ENCODE measurements around the gene TSPAN16.

Gene TSPAN16

GRCh38 chr19:11338121-11338520 lies 42.2 kb downstream of the TSPAN16 start:
- TF ChIP-seq GATA3 (IDR thresholded peaks at IDR 0.05; ENCODE audit: low read depth, low read length), result no peak
- no peak for TF ChIP-seq GATA2 (IDR thresholded peaks at IDR 0.05; ENCODE audit: low read depth, low read length)

DNA sequence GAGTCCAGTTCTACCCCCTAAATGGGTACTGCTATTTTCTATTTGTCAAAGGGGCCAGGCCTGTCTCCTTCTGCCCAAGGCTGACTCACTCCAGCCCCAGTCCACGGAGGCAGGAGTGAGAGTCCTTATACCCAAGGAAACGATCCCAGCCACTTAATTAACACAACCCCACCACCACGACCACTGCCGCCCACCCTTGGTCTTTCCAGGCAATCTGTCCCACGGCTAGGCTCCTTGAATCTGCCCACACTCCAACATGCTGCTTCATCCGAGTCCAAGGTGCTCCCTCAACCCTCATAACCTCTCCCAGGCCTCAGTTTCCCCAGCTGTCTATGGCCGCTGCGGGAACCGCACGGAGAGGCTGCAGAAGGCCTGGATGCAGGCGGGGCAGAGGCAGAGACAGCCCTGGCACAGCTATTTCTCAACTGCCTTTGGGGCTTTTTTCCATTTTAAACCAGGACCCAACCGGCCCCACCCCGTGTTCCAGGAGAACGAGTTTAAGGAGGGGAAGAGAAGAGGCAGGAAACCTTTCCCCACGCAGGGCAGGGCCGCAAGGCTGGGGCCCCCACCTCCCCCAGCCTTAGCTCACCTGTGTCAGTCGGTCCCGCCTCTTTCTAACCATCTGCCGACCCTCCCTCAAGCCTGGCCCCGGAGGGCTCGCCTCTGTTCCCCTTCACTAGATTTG lies 42.8 kb downstream of the TSPAN16 start:
- TF ChIP-seq GATA2 (IDR thresholded peaks at IDR 0.05; ENCODE audit: low read depth, low read length) (no peak), GATA3 (IDR thresholded peaks at IDR 0.05; ENCODE audit: low read depth, low read length) (no peak)

DNA sequence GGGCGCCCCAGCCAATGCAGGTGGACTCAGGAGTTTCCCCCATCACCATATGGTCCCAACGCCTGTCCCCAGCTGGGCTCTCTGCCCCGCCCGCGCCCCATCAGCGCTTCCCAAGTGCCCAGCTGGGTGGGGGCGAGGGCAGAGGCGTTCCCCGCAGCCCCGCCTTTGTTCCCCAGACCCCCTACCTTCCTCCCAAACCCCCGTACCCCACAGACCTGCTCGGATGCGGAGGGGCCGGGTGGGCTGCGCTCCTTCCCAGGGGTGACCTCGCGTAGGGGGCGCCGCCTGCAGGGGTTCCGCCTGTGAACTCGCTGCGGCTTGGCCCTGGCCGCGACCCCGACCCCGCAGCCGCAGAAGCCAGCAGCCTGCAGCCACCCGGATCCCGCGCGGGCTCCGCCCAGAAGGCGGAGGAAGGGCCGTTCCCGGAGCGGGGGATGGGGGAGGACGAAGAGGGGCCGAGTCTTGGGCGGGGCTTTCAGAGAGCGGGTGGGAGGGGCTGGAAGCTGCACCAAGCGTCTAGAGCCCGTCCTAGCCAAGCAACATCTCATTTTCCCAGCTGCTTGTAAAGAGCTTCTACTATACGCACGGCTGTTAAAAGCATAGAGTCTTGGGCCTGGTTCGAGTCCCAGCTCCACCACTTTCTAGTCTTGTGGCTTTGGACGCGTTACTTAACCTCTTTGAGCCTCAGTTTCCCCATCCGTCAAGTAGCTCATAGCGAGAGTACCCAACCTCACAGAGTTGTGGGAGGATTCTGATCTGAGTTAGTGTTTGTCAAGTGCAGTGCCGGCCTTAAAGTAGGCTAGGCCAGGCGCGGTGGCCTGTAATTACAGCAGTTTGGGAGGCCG lies 43.5 kb downstream of the TSPAN16 start, which contains the start of gene RAB3D:
RAB3D (minus strand) TSS at position 404 of the 845 bp plus-strand sequence. CDS start 2,258 bp downstream, outside the sequence.
- TF ChIP-seq GATA3 (IDR thresholded peaks at IDR 0.05; ENCODE audit: low read depth, low read length) (no peak), GATA2 (IDR thresholded peaks at IDR 0.05; ENCODE audit: low read depth, low read length) (no peak)

DNA sequence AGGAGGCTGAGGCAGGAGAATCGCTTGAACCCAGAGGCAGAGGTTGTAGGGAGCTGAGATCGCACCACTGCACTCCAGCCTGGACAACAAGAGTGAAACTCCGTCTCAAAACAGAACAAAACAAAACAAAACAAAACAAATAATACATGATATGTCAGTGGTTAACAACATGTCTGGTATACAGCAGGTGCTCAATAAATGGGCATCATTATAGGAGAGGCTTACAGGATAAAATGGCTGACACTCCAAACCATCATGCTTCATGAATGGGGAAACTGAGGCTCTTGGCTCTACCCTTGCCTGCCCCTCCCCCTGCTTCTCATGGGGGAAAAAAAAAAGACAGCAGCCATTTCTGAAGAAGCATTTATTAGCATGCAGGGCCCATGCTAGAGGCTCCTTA lies 46.5 kb downstream of the TSPAN16 start:
- TF ChIP-seq GATA3 (IDR thresholded peaks at IDR 0.05; ENCODE audit: low read depth, low read length) (no peak), GATA2 (IDR thresholded peaks at IDR 0.05; ENCODE audit: low read depth, low read length) (no peak)

- no peak for TF ChIP-seq GATA3 (IDR thresholded peaks at IDR 0.05; ENCODE audit: low read depth, low read length)
- TF ChIP-seq GATA2 (IDR thresholded peaks at IDR 0.05; ENCODE audit: low read depth, low read length), result no peak
These were observed 49.3 kb downstream of the TSPAN16 start for GRCh38 chr19:11345122-11345803.

DNA sequence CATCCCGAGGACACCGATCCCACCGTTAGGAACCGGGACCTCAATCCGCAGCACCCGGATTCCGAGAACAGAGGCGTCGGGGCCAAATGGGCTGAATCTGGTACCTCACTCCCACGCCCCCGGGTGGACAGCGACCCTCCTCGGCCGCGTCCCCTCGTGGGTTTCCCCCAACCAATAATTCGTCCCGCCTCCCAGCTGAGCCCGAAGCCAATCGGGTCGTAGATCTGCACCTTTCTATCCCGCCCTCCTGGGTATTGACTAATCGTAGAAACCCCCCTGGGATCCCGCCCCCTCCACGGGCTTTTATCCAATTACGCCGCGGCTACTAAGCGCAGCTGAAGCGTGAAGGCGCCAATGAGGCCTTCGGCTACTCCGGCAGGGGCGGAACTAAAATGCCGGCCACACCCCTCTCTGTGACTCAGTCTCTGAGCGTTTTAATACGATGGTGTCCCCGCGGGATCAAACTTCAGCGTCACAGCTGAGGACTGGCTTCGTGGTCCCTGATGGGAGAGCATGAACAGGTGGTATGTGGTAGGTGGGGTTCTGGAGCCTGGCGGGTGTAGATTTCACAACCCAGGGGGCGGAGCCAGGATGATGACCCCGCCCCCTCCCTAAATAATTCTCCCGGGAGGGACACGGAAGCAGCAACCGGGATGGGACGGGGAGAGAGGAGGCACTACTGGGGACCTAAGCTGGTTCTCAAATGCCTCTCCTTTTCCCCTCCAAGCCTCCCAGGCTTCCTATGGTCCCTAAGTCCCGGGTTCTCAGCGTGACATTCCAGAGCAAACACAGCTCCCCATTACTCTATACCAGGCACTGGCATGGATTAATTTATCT lies 50.4 kb downstream of the TSPAN16 start, which contains the start of the genes CCDC159 and TMEM205:
CCDC159 (plus strand) TSS at position 416 of the 837 bp plus-strand sequence; CDS start at position 504, 88 bp downstream.
TMEM205 (minus strand) TSS at position 165 of the 837 bp plus-strand sequence. CDS start 649 bp downstream, outside the sequence.
- TF ChIP-seq GATA2 (IDR thresholded peaks at IDR 0.05; ENCODE audit: low read depth, low read length) (no peak), GATA3 (IDR thresholded peaks at IDR 0.05; ENCODE audit: low read depth, low read length) (no peak)

DNA sequence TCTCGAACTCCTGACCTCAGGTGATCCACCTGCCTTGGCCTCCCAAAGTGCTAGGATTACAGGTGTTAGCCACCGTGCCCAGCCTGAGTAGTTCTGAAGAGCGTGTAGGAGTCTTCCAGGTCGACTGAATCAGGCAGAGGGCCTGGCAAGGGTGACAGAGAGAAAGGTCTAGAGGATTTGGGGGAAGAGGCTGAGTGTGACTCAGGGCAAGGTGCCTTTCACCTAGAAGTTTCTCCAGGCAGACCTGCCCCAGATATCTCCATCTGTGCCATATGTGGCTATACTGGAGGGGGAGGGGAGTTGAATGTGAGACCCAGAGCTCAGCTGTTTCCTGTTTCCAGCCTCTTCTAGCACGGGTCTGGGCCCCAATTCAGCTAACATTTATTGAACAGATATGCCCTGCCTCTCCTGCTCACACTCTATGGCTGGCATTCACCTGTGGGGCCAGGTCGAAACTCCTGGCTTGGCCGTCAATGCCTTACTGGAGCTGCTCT lies 51.6 kb downstream of the TSPAN16 start:
- TF ChIP-seq GATA3 (IDR thresholded peaks at IDR 0.05; ENCODE audit: low read depth, low read length) (no peak), GATA2 (IDR thresholded peaks at IDR 0.05; ENCODE audit: low read depth, low read length) (no peak)

GRCh38 chr19:11349171-11349570 lies 53.2 kb downstream of the TSPAN16 start:
- TF ChIP-seq GATA2 (IDR thresholded peaks at IDR 0.05; ENCODE audit: low read depth, low read length) (no peak), GATA3 (IDR thresholded peaks at IDR 0.05; ENCODE audit: low read depth, low read length) (no peak)

GRCh38 chr19:11355160-11356073 lies 59.5 kb downstream of the TSPAN16 start, which contains the start of gene PLPPR2:
TSS of gene PLPPR2 (plus strand) at chr19:11355432. CDS start at chr19:11357674, 2,242 bp downstream.
- TF ChIP-seq GATA2 (IDR thresholded peaks at IDR 0.05; ENCODE audit: low read depth, low read length), result no peak
- no peak for TF ChIP-seq GATA3 (IDR thresholded peaks at IDR 0.05; ENCODE audit: low read depth, low read length)

DNA sequence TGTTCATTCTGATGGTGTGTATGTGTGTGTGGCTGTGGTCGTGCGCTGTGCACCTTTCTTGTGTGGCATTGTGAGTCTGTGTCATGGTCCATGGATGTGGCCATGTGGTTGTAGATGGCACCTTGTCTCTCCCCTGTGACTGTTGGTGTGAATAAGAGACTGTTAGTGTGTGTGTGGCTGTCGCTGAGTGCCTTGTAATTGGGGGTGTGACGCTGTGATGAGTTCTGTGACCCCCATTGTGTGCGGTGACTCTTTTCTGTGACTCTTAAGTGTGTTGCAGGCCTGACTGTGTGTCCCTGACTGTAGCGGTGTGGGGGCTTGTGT lies 60.1 kb downstream of the TSPAN16 start:
- TF ChIP-seq GATA3 (IDR thresholded peaks at IDR 0.05; ENCODE audit: low read depth, low read length) (no peak), GATA2 (IDR thresholded peaks at IDR 0.05; ENCODE audit: low read depth, low read length) (no peak)

- TF ChIP-seq GATA2 (IDR thresholded peaks at IDR 0.05; ENCODE audit: low read depth, low read length) (no peak), GATA3 (IDR thresholded peaks at IDR 0.05; ENCODE audit: low read depth, low read length) (no peak)
These were observed 61.0 kb downstream of the TSPAN16 start for GRCh38 chr19:11356676-11357550.

Measured in SH-SY5Y (cell line).